Activated naive CD8-positive, alpha-beta T cell (primary cell): ENCODE measurements around the gene GALC.
A peak's percentile ranks its signal among the peaks of the same experiment; 100 is the strongest.

Source experiments
- H3K27ac Mint-ChIP-seq: one replicate; pipeline ENCODE4 v1.8.0; 2021; ENCODE audit warnings: mixed read lengths
- H3K27me3 Mint-ChIP-seq: one replicate; pipeline ENCODE4 v1.8.0; 2021; ENCODE audit warnings: mixed read lengths
- H3K36me3 Mint-ChIP-seq: one replicate; pipeline ENCODE4 v1.8.0; 2021; ENCODE audit warnings: mixed read lengths
- H3K4me1 Mint-ChIP-seq: one replicate; pipeline ENCODE4 v1.8.0; 2021; ENCODE audit warnings: low read depth, mixed read lengths
- H3K4me3 Mint-ChIP-seq: one replicate; pipeline ENCODE4 v1.8.0; 2021; ENCODE audit warnings: mild to moderate bottlenecking, mixed read lengths
- H3K9me3 Mint-ChIP-seq: one replicate; pipeline ENCODE4 v1.8.0; 2021; ENCODE audit warnings: low read depth, mixed read lengths

The GALC gene

DNA sequence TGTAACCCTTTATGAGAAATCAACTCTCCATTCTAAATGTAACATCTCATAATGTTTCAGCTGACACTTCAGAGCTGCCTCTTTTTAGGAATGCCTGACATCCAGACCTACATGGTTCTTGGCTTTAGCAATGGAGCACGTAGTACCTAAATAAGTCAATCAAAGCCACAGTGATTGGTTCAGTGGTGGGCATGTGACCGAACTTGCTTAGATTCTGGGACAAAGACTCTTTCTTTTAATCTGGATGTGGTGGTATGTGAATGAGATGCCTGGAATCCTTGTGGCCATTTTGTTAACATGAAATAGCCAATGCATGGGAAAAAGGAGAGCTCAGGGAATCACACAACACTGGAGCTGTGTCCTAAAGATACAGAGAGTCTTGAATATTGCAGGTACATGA lies 23.8 kb upstream of the GALC start:
- Mint-ChIP-seq H3K27ac (peak overlapping the region; percentile 72), H3K9me3 (peaks cover 3% of the 10 kb centered on the region), H3K4me3 (no peak overlapping the region), H3K36me3 (peaks cover 19% of the 10 kb centered on the region), H3K4me1 (peaks cover 63% of the 10 kb centered on the region), H3K27me3 (no peaks in the 10 kb centered on the region)

DNA sequence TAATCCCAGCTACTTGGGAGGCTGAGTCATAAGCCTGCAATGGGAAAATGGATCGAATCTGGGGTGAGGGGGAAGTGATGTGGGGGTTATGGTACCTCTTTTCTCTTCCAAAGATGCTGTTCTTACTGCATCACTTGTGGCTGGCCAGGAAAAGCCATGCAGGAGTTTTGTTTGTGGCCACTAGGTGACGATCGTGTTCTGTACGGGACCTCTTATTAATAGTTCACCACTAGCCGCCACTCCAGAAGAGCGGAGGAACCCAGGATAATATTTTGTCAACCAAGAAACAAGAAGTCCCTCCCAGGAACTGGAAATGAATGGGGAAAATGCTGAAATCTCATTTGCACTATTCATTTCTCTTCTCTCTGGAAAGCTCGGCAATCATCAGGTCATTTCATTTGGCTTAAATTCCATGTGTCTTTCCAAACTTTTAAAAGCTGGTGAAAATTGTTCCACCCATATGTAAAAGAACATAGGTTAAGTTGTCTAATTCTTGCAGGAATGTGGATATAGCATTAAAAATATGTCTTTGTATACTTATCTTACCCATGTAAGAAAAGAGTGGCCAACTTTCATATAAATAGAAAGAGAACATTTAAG lies 20.9 kb upstream of the GALC start:
- Mint-ChIP-seq H3K4me3 (no peak overlapping the region), H3K36me3 (peaks cover 31% of the 10 kb centered on the region), H3K27me3 (no peaks in the 10 kb centered on the region), H3K4me1 (peaks cover 74% of the 10 kb centered on the region), H3K9me3 (no peaks in the 10 kb centered on the region), H3K27ac (peak overlapping the region; percentile 71)

DNA sequence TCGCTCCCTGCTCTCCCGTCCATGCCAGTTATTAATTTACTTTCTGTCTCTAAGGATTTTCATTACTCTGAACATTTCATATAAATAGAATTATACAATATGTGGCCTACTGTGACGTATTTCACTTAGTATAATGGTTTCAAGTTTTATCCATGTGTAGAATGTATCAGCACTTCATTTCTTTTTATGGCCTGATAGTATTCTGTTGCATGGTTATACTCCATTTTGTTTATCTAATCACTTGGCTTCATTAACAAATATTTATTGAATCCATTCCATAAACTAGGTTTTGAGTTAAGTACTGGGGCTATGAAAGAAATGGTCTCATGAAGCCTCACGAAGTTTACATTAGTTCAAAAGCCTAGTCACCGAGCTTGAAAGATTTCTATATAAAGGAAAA lies 19.5 kb upstream of the GALC start:
- Mint-ChIP-seq H3K27me3 (no peaks in the 10 kb centered on the region), H3K9me3 (no peaks in the 10 kb centered on the region), H3K4me3 (no peak overlapping the region), H3K27ac (peak overlapping the region; percentile 70), H3K4me1 (peaks cover 77% of the 10 kb centered on the region), H3K36me3 (peaks cover 25% of the 10 kb centered on the region)

DNA sequence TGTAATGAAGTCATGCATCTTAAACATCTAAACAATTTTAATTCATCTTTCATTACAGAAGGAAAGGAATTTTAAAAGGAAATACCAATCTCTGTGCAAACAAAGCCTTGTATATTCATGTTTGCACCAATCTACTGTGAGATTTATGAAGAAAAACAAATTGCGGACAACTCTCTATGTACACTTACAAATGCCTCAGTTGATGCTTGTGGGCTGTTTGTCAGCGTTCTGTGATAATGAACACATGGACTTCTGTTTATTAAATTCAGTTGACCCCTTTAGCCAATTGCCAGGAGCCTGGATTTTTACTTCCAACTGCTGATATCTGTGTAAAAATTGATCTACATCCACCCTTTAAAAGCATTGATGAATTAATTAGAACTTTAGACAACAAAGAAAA lies 17.3 kb upstream of the GALC start:
- Mint-ChIP-seq H3K27ac (peak overlapping the region; percentile 79), H3K4me1 (peaks cover 79% of the 10 kb centered on the region), H3K4me3 (no peak overlapping the region), H3K9me3 (no peaks in the 10 kb centered on the region), H3K27me3 (no peaks in the 10 kb centered on the region), H3K36me3 (peaks cover 18% of the 10 kb centered on the region)

DNA sequence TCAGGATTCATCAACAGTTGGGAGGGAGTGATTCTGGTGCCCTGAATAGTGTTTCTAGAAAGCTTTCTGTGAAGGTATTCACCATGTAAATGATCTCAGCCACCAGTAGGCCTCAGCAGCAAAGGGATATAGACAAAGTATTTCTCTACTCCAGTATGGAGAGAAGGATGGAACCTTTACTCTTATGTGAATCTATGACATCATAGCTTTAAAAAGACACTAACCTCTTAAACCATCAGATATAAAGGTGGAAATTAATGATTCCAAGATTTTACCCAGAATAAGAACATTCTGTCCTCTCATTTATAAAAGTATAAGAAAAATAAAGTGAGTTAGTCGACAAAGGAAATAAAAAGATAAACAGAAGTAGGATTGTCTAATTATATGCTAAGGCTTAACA lies 16.5 kb upstream of the GALC start:
- no peaks in the 10 kb centered on the region for H3K9me3 Mint-ChIP-seq
- peak overlapping the region; percentile 93 for H3K27ac Mint-ChIP-seq
- no peaks in the 10 kb centered on the region for H3K27me3 Mint-ChIP-seq
- peaks cover 18% of the 10 kb centered on the region for H3K36me3 Mint-ChIP-seq
- peaks cover 83% of the 10 kb centered on the region for H3K4me1 Mint-ChIP-seq
- peak overlapping the region; percentile 74 for H3K4me3 Mint-ChIP-seq

DNA sequence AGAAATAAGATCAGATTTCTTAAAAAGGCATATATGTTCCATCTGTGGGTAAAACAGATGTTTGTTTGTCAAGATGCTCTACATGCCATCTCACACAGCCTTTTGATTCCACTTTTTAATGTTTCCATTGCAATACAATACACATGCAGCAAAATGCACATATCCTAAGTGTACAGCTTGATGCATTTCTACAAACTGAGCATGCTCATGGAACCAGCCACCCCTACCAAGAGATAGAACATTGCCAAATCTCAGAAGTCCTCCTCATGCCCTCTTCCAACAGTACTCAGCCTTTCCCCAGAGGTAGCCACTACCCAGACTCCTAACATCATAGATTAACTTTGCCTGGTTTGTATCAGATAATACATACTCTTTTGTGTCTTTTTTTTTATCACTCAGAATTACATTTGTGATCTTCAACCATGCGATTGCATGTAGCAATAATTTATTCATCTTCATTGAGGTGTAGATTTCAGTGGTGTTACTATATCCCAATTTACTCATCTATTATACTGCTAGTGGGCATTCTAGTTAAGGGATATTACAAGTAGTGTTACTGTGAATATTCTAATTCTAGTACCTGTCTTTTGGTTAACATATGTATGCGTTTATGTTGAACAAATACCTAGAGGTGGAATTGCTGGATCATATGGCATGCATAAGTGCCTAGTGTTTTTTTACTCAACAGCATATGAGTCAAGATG lies 15.2 kb upstream of the GALC start:
- Mint-ChIP-seq H3K36me3 (peaks cover 18% of the 10 kb centered on the region), H3K9me3 (no peaks in the 10 kb centered on the region), H3K4me1 (peaks cover 83% of the 10 kb centered on the region), H3K4me3 (peak overlapping the region; percentile 74), H3K27ac (peak overlapping the region; percentile 93), H3K27me3 (no peaks in the 10 kb centered on the region)

DNA sequence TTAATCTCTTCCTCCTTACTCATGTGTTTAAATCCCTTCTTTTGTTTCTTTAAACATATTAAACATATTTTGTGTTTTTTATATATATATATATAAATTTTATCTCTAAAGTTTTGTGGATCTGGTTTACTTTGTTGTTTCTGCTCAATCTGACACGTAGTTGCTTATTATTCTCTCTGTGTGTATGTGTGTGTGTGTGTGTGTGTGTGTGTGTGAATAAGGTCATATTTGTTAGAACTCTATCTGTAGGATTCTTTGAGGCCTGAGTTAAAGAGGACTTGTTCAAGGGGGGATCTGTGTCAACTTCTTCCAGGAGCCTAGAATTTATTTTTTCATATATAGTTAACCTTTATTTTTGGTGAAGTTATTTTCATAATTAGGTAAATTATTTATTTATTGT lies 14.6 kb upstream of the GALC start:
- peak overlapping the region; percentile 90 for H3K27ac Mint-ChIP-seq
- H3K9me3 Mint-ChIP-seq: no peaks in the 10 kb centered on the region
- peak overlapping the region; percentile 81 for H3K4me3 Mint-ChIP-seq
- peaks cover 83% of the 10 kb centered on the region for H3K4me1 Mint-ChIP-seq
- peaks cover 18% of the 10 kb centered on the region for H3K36me3 Mint-ChIP-seq
- no peaks in the 10 kb centered on the region for H3K27me3 Mint-ChIP-seq

DNA sequence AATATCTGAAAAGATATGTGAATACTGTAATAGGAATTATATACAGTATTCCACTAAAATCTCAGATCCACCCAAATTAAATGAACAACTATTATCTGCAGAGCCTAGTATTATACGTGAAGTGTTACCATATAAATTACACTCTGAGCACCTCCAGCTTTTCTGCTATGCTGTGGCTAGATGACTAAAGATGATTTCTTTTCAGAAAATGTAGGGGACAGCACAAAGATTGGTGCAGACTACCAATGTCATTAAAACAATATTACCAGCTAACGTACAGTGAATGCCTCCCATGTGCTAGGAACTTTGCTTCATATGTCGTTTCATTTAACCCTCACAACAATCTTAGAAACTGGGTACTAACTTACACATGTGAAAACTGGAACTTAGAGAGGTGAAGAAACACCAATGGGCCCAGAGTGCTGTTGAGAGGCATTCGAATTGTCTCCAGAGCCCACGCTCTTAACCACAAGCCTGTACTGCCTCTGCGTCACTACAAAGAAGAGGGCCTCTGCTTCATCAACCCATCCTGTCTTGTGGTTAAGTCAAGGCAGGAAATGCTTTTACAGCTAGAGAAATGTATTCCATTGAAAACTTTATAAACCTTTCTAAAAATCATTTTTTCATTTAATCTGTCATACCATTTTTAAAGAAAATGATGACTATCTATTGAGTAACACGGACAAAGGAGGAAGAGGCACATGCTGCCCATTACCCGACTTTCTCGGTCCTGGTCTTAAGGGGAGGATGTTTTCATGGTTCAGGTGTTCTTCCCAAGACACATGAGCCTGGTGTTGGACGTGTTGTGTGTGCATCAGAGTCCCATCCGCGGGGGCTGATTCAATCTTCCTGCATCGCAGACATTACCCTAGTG lies 13.2 kb upstream of the GALC start:
- H3K9me3 Mint-ChIP-seq: no peaks in the 10 kb centered on the region
- peaks cover 12% of the 10 kb centered on the region for H3K36me3 Mint-ChIP-seq
- peak overlapping the region; percentile 93 for H3K27ac Mint-ChIP-seq

DNA sequence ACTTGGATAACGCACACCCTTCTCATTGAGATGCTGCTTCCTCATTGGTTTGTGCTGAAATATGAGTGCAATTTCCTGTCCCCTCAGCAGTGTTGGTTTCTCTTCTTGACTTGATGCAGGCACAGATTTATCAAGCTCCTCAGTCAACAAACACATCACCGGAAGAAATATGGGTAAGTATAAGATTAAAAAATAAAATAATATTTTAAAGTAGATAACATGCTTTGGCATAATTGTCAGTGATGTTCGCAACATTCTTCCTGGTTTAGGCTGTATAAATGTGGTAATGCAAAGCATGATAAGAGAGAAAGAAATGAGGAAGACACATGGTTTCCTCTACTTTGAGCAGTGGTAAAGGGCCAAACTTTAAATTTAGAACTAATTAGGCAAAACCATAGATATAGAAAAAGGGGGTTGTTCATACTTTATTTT lies 12.1 kb upstream of the GALC start, which contains the start of gene GPR65:
Gene GPR65 (plus strand): TSS at position 86 of the 432 bp plus-strand sequence. CDS start 5,713 bp downstream, outside the sequence.
- Mint-ChIP-seq H3K4me3 (peak within 1 kb of the TSS; percentile 92), H3K4me1 (peaks cover 71% of the 10 kb centered on the region), H3K9me3 (no peaks in the 10 kb centered on the region), H3K27ac (peak within 1 kb of the TSS; percentile 93), H3K36me3 (peaks cover 3% of the 10 kb centered on the region), H3K27me3 (no peaks in the 10 kb centered on the region)

More for the DNA sequence above, 13.2 kb upstream of the GALC start:
- no peaks in the 10 kb centered on the region for H3K27me3 Mint-ChIP-seq
- H3K4me3 Mint-ChIP-seq: peak overlapping the region; percentile 92
- H3K4me1 Mint-ChIP-seq: peaks cover 80% of the 10 kb centered on the region

DNA sequence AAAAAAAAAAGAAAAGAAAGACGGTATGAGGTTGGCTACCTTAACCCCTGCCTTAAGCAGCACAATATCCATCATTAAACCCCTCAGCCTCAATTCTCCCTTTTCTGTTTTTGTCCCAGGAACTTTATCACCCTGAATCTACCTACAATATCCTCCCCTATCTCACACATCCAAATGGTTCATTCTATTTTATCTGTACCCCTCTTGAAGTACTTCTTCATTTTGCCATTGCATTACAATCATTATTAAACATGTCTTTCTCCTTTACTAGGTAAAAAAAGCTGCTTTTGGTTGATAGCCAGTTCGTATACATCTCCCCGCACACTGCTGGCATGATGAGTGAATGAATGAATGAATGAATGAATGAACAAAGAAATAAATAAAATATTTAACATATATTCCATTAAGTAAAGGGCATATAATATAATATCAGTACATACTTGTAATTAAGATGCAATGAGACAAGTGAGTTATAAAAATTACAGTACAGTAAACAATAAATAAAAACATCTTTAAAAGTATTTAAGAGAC lies 11.6 kb upstream of the GALC start:
- H3K36me3 Mint-ChIP-seq: peaks cover 2% of the 10 kb centered on the region
- H3K4me3 Mint-ChIP-seq: peak overlapping the region; percentile 92
- no peaks in the 10 kb centered on the region for H3K27me3 Mint-ChIP-seq
- no peaks in the 10 kb centered on the region for H3K9me3 Mint-ChIP-seq
- H3K27ac Mint-ChIP-seq: peak overlapping the region; percentile 83
- H3K4me1 Mint-ChIP-seq: peaks cover 67% of the 10 kb centered on the region

DNA sequence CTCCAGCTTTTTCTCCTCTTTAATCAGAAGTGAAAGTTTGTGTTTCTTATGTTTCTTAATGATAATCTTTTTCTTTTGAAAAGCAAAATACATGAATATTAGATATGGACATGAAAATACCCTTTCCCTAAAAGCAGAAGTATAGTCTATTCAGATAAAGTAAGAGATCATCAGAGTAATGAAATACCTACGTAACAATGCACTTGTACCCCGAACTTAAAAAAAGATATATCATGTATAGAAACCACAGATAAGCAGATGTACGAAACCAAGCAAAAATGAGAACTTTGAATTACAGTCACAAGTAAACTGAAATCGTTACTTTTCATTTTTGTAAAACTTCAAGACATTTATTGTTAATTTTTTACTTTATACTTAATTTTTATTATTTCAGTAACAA lies 10.4 kb upstream of the GALC start:
- Mint-ChIP-seq H3K9me3 (no peaks in the 10 kb centered on the region), H3K27ac (peak overlapping the region; percentile 90), H3K36me3 (peaks cover 2% of the 10 kb centered on the region), H3K4me3 (peak overlapping the region; percentile 38), H3K4me1 (peaks cover 60% of the 10 kb centered on the region), H3K27me3 (no peaks in the 10 kb centered on the region)

DNA sequence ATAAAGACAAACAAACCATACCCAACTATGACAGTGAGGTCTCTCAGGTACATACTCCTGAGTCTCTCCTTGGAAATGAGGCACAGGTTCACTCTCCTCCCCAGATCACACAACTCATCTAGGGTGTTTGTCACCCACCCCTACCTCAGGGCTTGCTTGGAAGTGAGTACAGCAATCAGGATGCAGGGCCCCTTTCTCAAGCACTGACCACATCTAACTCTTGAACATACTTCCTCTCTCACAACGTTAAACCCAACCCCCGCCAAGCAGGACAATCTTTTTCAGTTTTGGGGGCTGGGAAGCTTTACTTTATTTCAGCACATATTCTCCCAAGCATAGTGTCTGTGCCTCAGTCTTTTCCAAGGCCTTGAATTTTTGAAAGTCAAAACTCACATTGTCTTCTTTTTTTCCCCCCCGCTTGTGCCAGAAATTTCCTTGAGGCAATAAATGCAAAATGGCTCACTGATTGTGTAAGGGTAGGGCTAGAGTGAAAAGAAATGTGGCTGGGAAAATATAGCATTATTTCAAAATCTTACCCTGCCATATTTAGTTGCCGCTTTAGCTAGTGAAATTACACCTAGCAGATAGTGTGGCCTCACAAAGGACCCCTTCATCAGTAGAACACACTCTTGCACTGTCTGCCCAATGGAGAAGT lies 9.6 kb upstream of the GALC start:
- peak overlapping the region; percentile 46 for H3K4me3 Mint-ChIP-seq
- peaks cover 53% of the 10 kb centered on the region for H3K4me1 Mint-ChIP-seq
- no peaks in the 10 kb centered on the region for H3K9me3 Mint-ChIP-seq
- H3K27ac Mint-ChIP-seq: peak overlapping the region; percentile 90
- H3K27me3 Mint-ChIP-seq: no peaks in the 10 kb centered on the region
- no peaks in the 10 kb centered on the region for H3K36me3 Mint-ChIP-seq

DNA sequence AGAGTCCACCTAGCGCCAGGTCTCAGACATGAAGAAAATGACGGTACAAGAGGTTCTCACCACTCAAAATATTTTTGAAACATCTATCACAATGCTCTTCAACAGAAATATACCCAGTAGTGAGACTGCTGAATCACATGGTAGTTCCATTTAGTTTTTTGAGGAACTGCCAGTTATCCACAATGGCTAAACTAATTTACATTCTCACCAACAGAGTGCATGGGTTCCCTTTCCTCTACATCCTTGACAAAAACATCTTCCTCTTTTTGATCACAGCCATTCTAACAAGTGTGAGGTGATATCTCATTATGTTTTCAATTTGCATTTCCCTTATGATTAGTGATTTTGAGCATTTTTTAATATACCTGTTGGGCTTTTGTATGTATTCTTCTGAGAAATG lies 6.3 kb upstream of the GALC start:
- H3K36me3 Mint-ChIP-seq: peaks cover 2% of the 10 kb centered on the region
- H3K9me3 Mint-ChIP-seq: no peaks in the 10 kb centered on the region
- no peaks in the 10 kb centered on the region for H3K27me3 Mint-ChIP-seq
- H3K27ac Mint-ChIP-seq: no peak overlapping the region
- H3K4me3 Mint-ChIP-seq: no peak overlapping the region
- H3K4me1 Mint-ChIP-seq: peaks cover 49% of the 10 kb centered on the region

DNA sequence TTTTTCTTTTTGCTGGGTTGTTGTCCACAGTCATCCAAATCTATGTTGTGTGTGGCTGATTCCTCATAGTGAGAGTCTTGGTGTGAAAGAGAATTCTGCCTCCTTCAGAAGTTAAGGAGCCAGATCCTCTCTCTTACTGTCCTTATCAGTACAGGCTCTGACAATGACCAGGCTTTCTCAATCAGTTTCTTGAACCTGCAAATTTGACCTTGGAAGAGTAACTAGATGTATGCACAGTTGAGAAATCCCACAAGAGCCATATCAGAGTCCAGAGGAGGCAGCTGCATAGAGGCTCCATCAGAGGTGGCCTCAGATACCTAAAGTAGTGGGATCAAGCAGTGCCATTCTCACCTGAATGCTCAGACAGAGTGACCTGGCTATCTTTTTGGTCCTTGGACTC lies 5.5 kb upstream of the GALC start:
- H3K27me3 Mint-ChIP-seq: no peaks in the 10 kb centered on the region
- no peaks in the 10 kb centered on the region for H3K9me3 Mint-ChIP-seq
- no peak overlapping the region for H3K27ac Mint-ChIP-seq
- H3K4me3 Mint-ChIP-seq: no peak overlapping the region
- H3K4me1 Mint-ChIP-seq: peaks cover 52% of the 10 kb centered on the region
- peaks cover 2% of the 10 kb centered on the region for H3K36me3 Mint-ChIP-seq
